Body of pancreas (tissue), 4 donors: ENCODE data around the gene C1QTNF5. TPM values are rescaled to one million over a fixed set of nuclear protein-coding genes. Genes with fewer than 3 reads are reported as not detected.

Experiments used
- microRNA-seq, 2 donors: library from miRNA; unstranded; fragments of <30 nt; microRNA quantifications; one replicate each; pipeline ENCODE4, GENCODE V29; 2016; ENCODE audit warnings: borderline number of aligned reads in 2 of 2, borderline replicate concordance in 2 of 2
- small RNA-seq: library from RNA; depleted of rRNA; stranded (forward); fragments of <200 nt; gene quantifications from one replicate; pipeline ENCODE3, GENCODE V24; 2016
- total RNA-seq, 2 donors: library from RNA; depleted of rRNA; stranded (reverse); fragments of >200 nt; gene quantifications; one replicate each; pipeline ENCODE4 v1.1.0, GENCODE V29; 2016

C1QTNF5 gene
- total RNA-seq, 2 donors from 2014 or later = 28.8 to 54.1 TPM

Small RNA genes lying within 50 kb of the gene (microRNA-seq; reads per million reads assigned to microRNA genes)
- gene MIR6756 = 0 to 0.47 reads per million in 2 donors

Small RNA genes lying within 50 kb of the gene (small RNA-seq; reads per million reads assigned to genes)
- gene RF01225 (not detected), gene RNU6-262P (not detected)

Other genes with a start within 250 kb of the C1QTNF5 start
- gene DPAGT1, start 239.0 kb downstream of the C1QTNF5 start, total RNA-seq = 10 to 100 TPM; 26.7 to 62.6 TPM
- 10 to 100 TPM in 1 of 2 donors, 1 to 10 TPM in 1; 5.4 to 20.8 TPM for gene C2CD2L, start 233.5 kb downstream of the C1QTNF5 start, total RNA-seq
- 10 to 100 TPM; 11.9 to 28.3 TPM for gene HINFP, start 219.3 kb downstream of the C1QTNF5 start, total RNA-seq
- under 1 TPM in 1 of 2 donors, not detected in 1; 0.33 TPM for gene ABCG4, start 191.8 kb downstream of the C1QTNF5 start, total RNA-seq
- gene NLRX1, start 172.2 kb downstream of the C1QTNF5 start, total RNA-seq = 10 to 100 TPM in 1 of 2 donors, 1 to 10 TPM in 1; 9.3 to 30.7 TPM
- 1 to 10 TPM in 1 of 2 donors, not detected in 1; 3.6 TPM for gene NHERF4, start 155.4 kb downstream of the C1QTNF5 start, total RNA-seq
- 1 to 10 TPM; 3.0 to 6.5 TPM for gene CBL, start 134.5 kb downstream of the C1QTNF5 start, total RNA-seq
- 100 to 1,000 TPM in 1 of 2 donors, 10 to 100 TPM in 1; 75.0 to 205 TPM for gene MCAM, start 23.8 kb downstream of the C1QTNF5 start, total RNA-seq
- gene RNF26, start 6.4 kb downstream of the C1QTNF5 start, total RNA-seq = 1 to 10 TPM; 5.7 to 9.2 TPM
- gene MFRP, start 5.8 kb upstream of the C1QTNF5 start, total RNA-seq = under 1 TPM in 1 of 2 donors, not detected in 1; 0.52 TPM
- 10 to 100 TPM in 1 of 2 donors, 1 to 10 TPM in 1; 3.9 to 19.4 TPM for gene USP2, start 40.8 kb upstream of the C1QTNF5 start, total RNA-seq
- 1 to 10 TPM; 6.9 to 9.9 TPM for gene THY1, start 82.3 kb upstream of the C1QTNF5 start, total RNA-seq